ENCODE measurements around the gene SLCO1A2.

GRCh38 chr12:21346542-21347205, 12.0 kb upstream of the SLCO1A2 start:
- TF ChIP-seq POLR2A (IDR thresholded peaks at IDR 0.05) (no peak), CTCF (IDR thresholded peaks at IDR 0.05) (no peak)
